CD8-positive, alpha-beta memory T cell (primary cell): ENCODE data around the gene PNPLA5. TPM values are rescaled to one million over a fixed set of nuclear protein-coding genes. Genes with fewer than 3 reads are reported as not detected.
"Not testable (repeated sequence)": the region's sequence is repeated elsewhere in the genome, so short reads cannot be mapped to it uniquely, and the experiment has no call there.

Experiments used
- CTCF ChIA-PET: fragments of 350-600 bp; sonication (Branson Sonifier 250); formaldehyde crosslinking; loops from one replicate; lab custom pipeline; 2021; ENCODE audit warnings: antibody characterized with exemption; lab: Charles Lee
- POLR2A ChIA-PET: fragments of 350-600 bp; sonication (Branson Sonifier 250); formaldehyde crosslinking; loops from one replicate; lab custom pipeline; 2021; ENCODE audit warnings: antibody characterized with exemption; lab: Charles Lee
- DNase-seq, 5 donors: peaks; one replicate each; pipeline versions ENCODE4 v3.0.0 to v3.0.0-alpha.2; 2020 to 2022; ENCODE audit warnings: mixed read lengths in 1 of 5
- H3K27ac ChIP-seq: one replicate; pipeline ENCODE4 v1.7.0; 2013; ENCODE audit warnings: low read depth, mild to moderate bottlenecking, low read length, moderate library complexity
- H3K27me3 ChIP-seq: 2 replicates; pipeline ENCODE4 v1.7.0; 2013; ENCODE audit warnings: low read length, mild to moderate bottlenecking; ENCODE audit not compliant: insufficient read depth, poor library complexity, severe bottlenecking
- H3K36me3 ChIP-seq: 2 replicates; pipeline ENCODE4 v1.7.0; 2013; ENCODE audit warnings: mild to moderate bottlenecking, low read length, moderate library complexity; ENCODE audit not compliant: insufficient read depth
- H3K4me1 ChIP-seq: 2 replicates; pipeline ENCODE4 v1.7.0; 2013; ENCODE audit warnings: mild to moderate bottlenecking, low read length, moderate library complexity; ENCODE audit not compliant: insufficient read depth
- H3K4me3 ChIP-seq: 2 replicates; pipeline ENCODE4 v1.7.0; 2013; ENCODE audit warnings: mild to moderate bottlenecking, low read length
- H3K9me3 ChIP-seq: 2 replicates; pipeline ENCODE4 v1.7.0; 2013; ENCODE audit warnings: mild to moderate bottlenecking, low read length
- H3K27ac Mint-ChIP-seq, 8 donors: one replicate each; pipeline ENCODE4 v1.8.0; 2020 to 2021; ENCODE audit warnings: mixed read lengths in 8 of 8, mild to moderate bottlenecking in 6 of 8, inconsistent platforms in 3 of 8, moderate library complexity in 3 of 8
- H3K27me3 Mint-ChIP-seq, 2 donors: one replicate each; pipeline ENCODE4 v1.8.0; 2020 to 2021; ENCODE audit warnings: mixed read lengths in 2 of 2, mild to moderate bottlenecking in 1 of 2, moderate library complexity in 1 of 2
- H3K36me3 Mint-ChIP-seq, 3 donors: one replicate each; pipeline ENCODE4 v1.8.0; 2020 to 2021; ENCODE audit warnings: mixed read lengths in 3 of 3, inconsistent platforms in 1 of 3, mild to moderate bottlenecking in 1 of 3
- H3K4me1 Mint-ChIP-seq, 3 donors: one replicate each; pipeline ENCODE4 v1.8.0; 2020 to 2021; ENCODE audit warnings: mixed read lengths in 3 of 3, inconsistent platforms in 1 of 3, mild to moderate bottlenecking in 1 of 3
- H3K4me3 Mint-ChIP-seq, 7 donors: one replicate each; pipeline ENCODE4 v1.8.0; 2020 to 2021; ENCODE audit warnings: mixed read lengths in 7 of 7, mild to moderate bottlenecking in 6 of 7, moderate library complexity in 4 of 7, inconsistent platforms in 2 of 7
- H3K9me3 Mint-ChIP-seq, 5 donors: one replicate each; pipeline ENCODE4 v1.8.0; 2020 to 2022; ENCODE audit warnings: mixed read lengths in 5 of 5, mild to moderate bottlenecking in 3 of 5, moderate library complexity in 2 of 5, inconsistent platforms in 1 of 5
- polyA plus RNA-seq: library from polyadenylated mRNA; unstranded; fragments of 300-500 nt; fragmentation: Illumina TruSeq; gene quantifications from one replicate; pipeline ENCODE4 v1.2.3, GENCODE V29; 2021
- total RNA-seq, 2 experiments: library from RNA; stranded (reverse); gene quantifications; one replicate each; pipeline ENCODE4 v1.2.3, GENCODE V29; 2021

Gene PNPLA5
- total and polyA plus RNA-seq, 3 experiments from 2014 or later, result not detected

DNA sequence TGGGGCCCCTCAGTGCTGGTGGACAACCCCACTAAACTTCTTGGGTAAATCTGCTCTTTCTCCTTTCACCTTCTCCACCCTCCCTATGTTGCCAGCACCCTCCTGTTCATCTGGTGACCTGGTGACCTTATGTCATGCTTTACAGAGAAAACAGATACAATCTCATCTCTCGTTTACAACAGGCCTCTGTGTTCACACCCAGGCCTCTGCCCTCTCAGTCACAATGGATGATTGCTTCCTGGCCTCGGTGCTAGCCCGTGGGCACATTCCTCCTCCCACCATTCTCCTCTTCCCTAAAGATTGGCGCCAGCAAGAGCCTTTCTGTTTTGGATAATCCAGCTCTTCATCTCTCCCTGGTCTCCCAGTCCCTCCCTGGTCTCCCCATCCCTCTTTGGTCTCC, 19.5 kb upstream of the PNPLA5 start:
- Histone ChIP-seq H3K9me3 (no peaks in the 10 kb centered on the region), H3K27me3 (no peaks in the 10 kb centered on the region), H3K4me1 (no peaks in the 10 kb centered on the region), H3K27ac (no peak overlapping the region), H3K36me3 (no peaks in the 10 kb centered on the region), H3K4me3 (no peak overlapping the region)
- no peak overlapping the region for H3K4me3 Mint-ChIP-seq
- H3K27ac Mint-ChIP-seq, result no peak overlapping the region
- ChIA-PET CTCF (no interaction called here), POLR2A (no interaction called here)
- DNase-seq, result no peak
- H3K36me3 Mint-ChIP-seq, result no peaks in the 10 kb centered on the region
- H3K27me3 Mint-ChIP-seq, result peaks cover 11 to 28% of the 10 kb centered on the region in 2 donors
- no peaks in the 10 kb centered on the region for H3K9me3 Mint-ChIP-seq
- no peaks in the 10 kb centered on the region for H3K4me1 Mint-ChIP-seq

DNA sequence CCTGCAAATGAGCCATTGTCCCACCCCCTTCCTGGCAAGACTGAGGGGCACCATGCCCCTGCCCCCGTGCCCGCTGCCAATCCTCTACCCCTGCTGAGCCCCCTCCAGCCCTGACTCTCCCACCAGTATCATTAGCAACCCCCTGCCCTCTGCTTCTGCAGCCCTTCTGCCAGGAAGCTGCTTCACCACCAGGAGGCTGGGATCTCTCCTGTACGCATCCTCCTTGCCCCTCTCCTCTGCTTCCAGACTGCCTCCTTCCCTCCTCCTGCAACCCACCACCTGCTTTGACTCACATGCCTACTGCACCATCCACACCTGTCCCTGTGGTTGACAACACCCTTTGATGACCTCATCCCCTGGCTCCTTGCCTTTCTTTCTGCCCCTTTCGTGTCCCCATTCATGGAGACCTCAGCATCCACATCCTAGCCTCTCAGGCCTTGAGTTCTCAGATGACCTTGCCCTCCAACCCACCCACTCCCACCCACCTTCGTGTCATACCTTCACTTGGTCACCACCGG, 18.4 kb upstream of the PNPLA5 start:
- no peak overlapping the region for H3K27ac Mint-ChIP-seq
- POLR2A ChIA-PET, result no interaction called here
- DNase-seq, result no peak
- H3K27ac ChIP-seq, result no peak overlapping the region
- H3K27me3 ChIP-seq, result no peaks in the 10 kb centered on the region
- CTCF ChIA-PET, result no interaction called here
- peaks cover 7 to 33% of the 10 kb centered on the region in 2 donors for H3K27me3 Mint-ChIP-seq
- no peaks in the 10 kb centered on the region for H3K36me3 Mint-ChIP-seq
- no peaks in the 10 kb centered on the region for H3K4me1 ChIP-seq
- no peaks in the 10 kb centered on the region for H3K9me3 Mint-ChIP-seq
- H3K36me3 ChIP-seq, result no peaks in the 10 kb centered on the region
- no peaks in the 10 kb centered on the region for H3K9me3 ChIP-seq
- H3K4me3 Mint-ChIP-seq, result no peak overlapping the region
- no peaks in the 10 kb centered on the region for H3K4me1 Mint-ChIP-seq
- no peak overlapping the region for H3K4me3 ChIP-seq

DNA sequence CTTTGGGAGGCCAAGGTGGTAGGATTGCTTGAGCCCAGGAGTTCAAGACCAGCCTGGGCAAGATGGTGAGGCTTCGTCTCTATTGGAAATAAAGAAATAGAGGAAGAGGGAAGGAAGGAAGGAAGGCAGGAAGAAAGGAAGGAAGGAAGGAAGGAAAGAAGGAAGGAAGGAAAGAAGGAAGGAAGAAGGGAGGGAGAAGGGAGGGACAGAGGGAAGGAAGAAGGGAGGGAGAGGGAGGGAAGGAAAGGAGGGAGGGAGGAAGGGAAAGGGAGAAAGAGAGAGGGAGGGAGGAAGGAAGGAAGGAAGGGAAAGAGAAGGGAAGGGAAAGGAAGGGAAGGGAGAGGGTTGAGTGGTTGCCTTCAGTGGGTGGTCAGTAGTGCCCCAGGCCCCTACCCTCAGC, 17.9 kb upstream of the PNPLA5 start:
- ChIA-PET POLR2A (no interaction called here), CTCF (no interaction called here)
- Mint-ChIP-seq H3K27me3 (peaks cover 7 to 33% of the 10 kb centered on the region in 2 donors), H3K4me1 (no peaks in the 10 kb centered on the region), H3K9me3 (no peaks in the 10 kb centered on the region), H3K27ac (no peak overlapping the region), H3K36me3 (no peaks in the 10 kb centered on the region), H3K4me3 (no peak overlapping the region)
- Histone ChIP-seq H3K9me3 (no peaks in the 10 kb centered on the region), H3K4me3 (no peak overlapping the region), H3K27ac (no peak overlapping the region), H3K4me1 (no peaks in the 10 kb centered on the region), H3K36me3 (no peaks in the 10 kb centered on the region), H3K27me3 (no peaks in the 10 kb centered on the region)
- no peak for DNase-seq

DNA sequence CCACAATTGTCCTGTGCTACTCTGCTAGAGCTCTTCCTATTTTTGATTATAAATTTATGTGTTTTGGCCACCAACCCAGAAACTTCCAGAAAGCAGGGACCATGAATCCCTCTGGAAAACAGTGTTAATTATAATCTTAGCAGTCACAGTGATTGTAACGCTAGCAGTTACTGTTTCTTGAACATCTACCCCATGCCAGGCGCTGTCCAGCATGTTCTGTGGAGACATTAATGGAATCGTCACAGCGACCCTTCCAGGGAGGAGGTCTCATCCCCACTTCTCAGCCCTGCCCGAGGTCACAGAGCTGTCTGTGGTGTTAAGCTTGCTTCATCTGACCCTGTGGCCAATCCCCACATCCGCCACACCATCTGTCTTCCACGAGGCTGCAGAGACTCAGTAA, 13.9 kb upstream of the PNPLA5 start:
- no peak overlapping the region for H3K27ac Mint-ChIP-seq
- no peaks in the 10 kb centered on the region for H3K36me3 Mint-ChIP-seq
- H3K4me3 ChIP-seq, result no peak overlapping the region
- ChIA-PET CTCF (interaction anchor here (1.2 to 1.3 kb wide), 2 partner anchors 12 to 21 kb away, joined by 3 read pairs; no protein-coding TSS in a partner anchor), POLR2A (no interaction called here)
- H3K9me3 ChIP-seq, result no peaks in the 10 kb centered on the region
- DNase-seq, result no peak
- no peaks in the 10 kb centered on the region for H3K4me1 ChIP-seq
- peaks cover 9 to 31% of the 10 kb centered on the region in 2 donors for H3K27me3 Mint-ChIP-seq
- no peaks in the 10 kb centered on the region for H3K4me1 Mint-ChIP-seq
- H3K27ac ChIP-seq, result no peak overlapping the region
- H3K9me3 Mint-ChIP-seq, result no peaks in the 10 kb centered on the region
- no peaks in the 10 kb centered on the region for H3K27me3 ChIP-seq
- no peaks in the 10 kb centered on the region for H3K36me3 ChIP-seq
- H3K4me3 Mint-ChIP-seq, result no peak overlapping the region

DNA sequence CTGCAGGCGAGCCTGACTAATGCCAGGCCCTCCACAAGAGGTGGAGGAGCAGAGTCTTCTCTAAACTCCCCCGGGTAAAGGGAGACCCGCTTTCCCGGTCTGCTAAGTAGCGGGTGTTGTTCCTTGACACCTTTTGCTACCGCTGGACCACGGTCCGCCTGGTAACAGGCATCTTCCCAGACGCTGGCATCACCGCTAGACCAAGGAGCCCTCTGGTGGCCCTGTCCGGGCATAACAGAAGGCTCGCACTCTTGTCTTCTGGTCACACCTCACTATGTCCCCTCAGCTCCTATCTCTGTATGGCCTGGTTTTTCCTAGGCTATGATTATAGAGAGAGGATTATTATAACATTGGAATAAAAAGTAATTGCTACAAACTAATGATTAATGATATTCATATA, 12.6 kb upstream of the PNPLA5 start:
- H3K4me3 Mint-ChIP-seq, H3K4me3 ChIP-seq, H3K27me3 ChIP-seq, DNase-seq, H3K27ac ChIP-seq, H3K4me1 Mint-ChIP-seq, H3K36me3 Mint-ChIP-seq, H3K27ac Mint-ChIP-seq, H3K4me1 ChIP-seq, H3K9me3 Mint-ChIP-seq, H3K9me3 ChIP-seq, CTCF ChIA-PET, POLR2A ChIA-PET, H3K36me3 ChIP-seq: not testable (repeated sequence)
- peaks cover 6 to 31% of the 10 kb centered on the region in 2 donors for H3K27me3 Mint-ChIP-seq

DNA sequence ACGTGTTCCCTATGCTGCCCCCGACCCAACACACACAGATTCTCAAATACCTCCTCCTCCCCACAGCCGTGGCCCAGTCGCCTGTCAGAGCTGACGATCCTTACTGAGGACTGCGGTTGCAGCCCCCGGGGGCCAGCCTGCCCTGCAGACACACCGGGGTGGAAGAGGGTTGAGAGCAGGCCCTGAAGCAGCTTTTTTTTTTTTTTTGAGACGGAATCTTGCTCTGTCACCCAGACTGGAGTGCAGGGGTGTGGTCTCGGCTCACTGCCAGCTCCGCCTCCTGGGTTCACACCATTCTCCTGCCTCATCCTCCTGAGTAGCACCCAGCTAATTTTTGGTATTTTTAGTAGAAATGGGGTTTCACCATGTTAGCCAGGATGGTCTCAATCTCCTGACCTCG, 11.2 kb upstream of the PNPLA5 start:
- H3K36me3 ChIP-seq, H3K27ac ChIP-seq, H3K4me3 ChIP-seq, H3K4me1 ChIP-seq, DNase-seq, H3K27ac Mint-ChIP-seq, H3K9me3 Mint-ChIP-seq, H3K4me1 Mint-ChIP-seq, H3K4me3 Mint-ChIP-seq, H3K36me3 Mint-ChIP-seq, CTCF ChIA-PET, POLR2A ChIA-PET, H3K9me3 ChIP-seq, H3K27me3 ChIP-seq: not testable (repeated sequence)
- H3K27me3 Mint-ChIP-seq, result peaks cover 9 to 30% of the 10 kb centered on the region in 2 donors

DNA sequence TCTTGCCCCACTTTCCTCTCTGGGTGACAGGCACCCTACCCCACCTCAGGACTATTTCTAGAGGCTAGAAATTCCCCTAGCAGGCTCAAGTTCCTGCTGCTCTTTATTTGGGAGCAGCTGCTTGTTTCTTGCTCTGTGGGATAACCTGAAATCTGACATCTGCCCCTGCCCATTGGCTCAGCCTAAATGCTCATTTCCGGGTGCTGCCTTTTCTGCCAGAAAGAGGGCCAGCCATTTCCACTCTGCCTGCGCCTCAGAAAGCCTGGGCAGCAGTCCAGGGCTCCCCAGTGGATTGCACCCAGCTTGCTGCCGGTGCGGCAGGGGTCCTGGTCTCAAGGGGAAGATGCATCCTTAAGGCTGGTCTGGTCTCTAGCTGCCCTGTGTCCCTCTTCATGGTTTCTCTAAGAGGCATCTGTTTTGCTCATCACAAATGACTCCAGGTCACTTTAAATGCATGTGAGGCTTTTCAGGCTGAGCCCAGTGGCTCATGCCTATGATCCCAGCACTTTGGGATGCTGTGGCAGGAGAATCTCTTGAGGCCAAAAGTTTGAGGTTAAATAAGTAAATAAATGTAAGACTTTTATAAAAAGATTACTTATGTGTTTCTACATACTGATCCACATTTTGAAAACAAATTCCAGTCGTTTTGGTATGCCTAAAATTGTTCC, 10.3 kb upstream of the PNPLA5 start:
- H3K36me3 ChIP-seq, result no peaks in the 10 kb centered on the region
- ChIA-PET POLR2A (no interaction called here), CTCF (no interaction called here)
- Mint-ChIP-seq H3K36me3 (no peaks in the 10 kb centered on the region), H3K4me3 (no peak overlapping the region), H3K9me3 (no peaks in the 10 kb centered on the region), H3K27me3 (peaks cover 9 to 34% of the 10 kb centered on the region in 2 donors), H3K4me1 (no peaks in the 10 kb centered on the region), H3K27ac (no peak overlapping the region)
- H3K27me3 ChIP-seq, result no peaks in the 10 kb centered on the region
- H3K4me1 ChIP-seq, result no peaks in the 10 kb centered on the region
- no peaks in the 10 kb centered on the region for H3K9me3 ChIP-seq
- no peak for DNase-seq
- no peak overlapping the region for H3K4me3 ChIP-seq
- no peak overlapping the region for H3K27ac ChIP-seq

DNA sequence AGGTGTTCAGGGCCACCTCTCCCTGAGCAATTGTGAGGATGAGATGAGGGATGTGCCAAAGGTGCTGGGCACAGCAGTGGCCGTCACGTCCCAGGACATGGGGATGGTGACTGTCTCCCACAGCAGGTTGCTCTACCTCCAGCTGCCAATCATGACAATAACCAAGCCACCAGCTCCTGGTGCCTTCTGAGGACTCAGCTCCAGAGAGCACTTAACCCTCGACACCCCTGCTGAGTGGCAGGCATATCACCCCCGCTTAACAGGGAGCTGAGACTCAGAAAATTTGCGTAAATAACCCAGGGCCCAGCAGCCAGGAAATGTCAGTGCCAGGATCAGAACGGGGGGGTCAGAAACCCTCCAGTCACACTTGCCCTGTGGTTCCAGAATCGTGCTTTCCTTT, 8.4 kb upstream of the PNPLA5 start:
- Histone ChIP-seq H3K27ac (no peak overlapping the region), H3K4me1 (no peaks in the 10 kb centered on the region), H3K27me3 (no peaks in the 10 kb centered on the region), H3K36me3 (no peaks in the 10 kb centered on the region), H3K4me3 (no peak overlapping the region), H3K9me3 (no peaks in the 10 kb centered on the region)
- Mint-ChIP-seq H3K27me3 (peaks cover 13 to 34% of the 10 kb centered on the region in 2 donors), H3K36me3 (no peaks in the 10 kb centered on the region), H3K4me3 (no peak overlapping the region), H3K9me3 (no peaks in the 10 kb centered on the region), H3K4me1 (no peaks in the 10 kb centered on the region), H3K27ac (no peak overlapping the region)
- ChIA-PET CTCF (interaction anchor here (1.8 kb wide), 1 partner anchor 15 kb away, joined by 5 read pairs; no protein-coding TSS in a partner anchor), POLR2A (no interaction called here)
- DNase-seq, result no peak
